HPDE6-E6E7 (cell line): ENCODE data around the gene CXXC5.

Experiments
- DNase-seq: peaks from one replicate; pipeline ENCODE4 v3.0.0; 2011; ENCODE audit warnings: missing footprints; ENCODE audit errors: extremely low spot score

Gene CXXC5

GRCh38 chr5:139680368-139681111, 32.4 kb downstream of the CXXC5 start:
- no peak for DNase-seq

- DNase-seq: no peak
Observed at GRCh38 chr5:139681112-139681458, 32.9 kb downstream of the CXXC5 start.

GRCh38 chr5:139681466-139681865, 33.3 kb downstream of the CXXC5 start:
- DNase-seq: no peak

DNA sequence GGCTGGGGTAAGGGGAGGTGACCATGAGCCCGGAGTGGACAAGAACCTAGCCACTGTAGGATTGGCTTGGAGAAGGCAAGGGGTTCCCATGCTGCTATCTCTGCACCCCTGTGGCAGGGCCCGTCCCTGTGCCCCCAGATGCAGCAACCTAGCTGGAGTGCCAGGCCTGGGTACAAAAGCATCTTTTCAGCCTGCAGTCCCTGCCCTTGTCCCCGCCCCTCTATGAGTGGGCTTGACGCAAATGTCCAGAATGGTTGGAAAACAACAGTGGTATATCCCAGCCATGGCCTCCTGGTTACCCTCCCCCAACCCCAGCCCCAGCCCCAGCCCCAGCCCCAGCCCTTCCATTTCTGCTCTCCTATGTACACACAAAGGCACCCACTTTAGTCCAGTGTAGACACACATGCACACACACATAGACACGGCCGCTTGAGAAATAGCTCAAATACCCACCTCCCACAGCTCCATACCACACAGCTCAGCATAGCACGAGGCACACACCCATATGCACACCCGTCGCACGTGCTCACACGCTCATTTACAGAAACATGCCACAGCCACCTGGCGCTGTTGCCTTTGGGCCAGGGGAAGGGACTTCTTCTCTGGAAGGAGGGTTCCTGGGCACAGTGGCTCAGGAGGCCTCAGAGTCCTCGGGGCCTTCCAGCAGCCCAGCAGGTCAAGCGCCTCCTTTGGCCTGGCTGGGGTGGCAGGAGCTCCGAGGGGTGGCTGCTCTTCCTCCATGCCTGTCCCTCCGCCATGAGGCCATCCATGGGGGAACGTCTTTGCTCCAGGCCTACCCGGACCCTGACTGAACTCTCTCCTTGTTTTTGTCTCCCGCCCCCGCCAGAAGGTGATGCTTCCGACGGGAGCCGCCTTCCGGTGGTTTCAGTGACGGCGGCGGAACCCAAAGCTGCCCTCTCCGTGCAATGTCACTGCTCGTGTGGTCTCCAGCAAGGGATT, 34.1 kb downstream of the CXXC5 start:
- DNase-seq: no peak

DNA sequence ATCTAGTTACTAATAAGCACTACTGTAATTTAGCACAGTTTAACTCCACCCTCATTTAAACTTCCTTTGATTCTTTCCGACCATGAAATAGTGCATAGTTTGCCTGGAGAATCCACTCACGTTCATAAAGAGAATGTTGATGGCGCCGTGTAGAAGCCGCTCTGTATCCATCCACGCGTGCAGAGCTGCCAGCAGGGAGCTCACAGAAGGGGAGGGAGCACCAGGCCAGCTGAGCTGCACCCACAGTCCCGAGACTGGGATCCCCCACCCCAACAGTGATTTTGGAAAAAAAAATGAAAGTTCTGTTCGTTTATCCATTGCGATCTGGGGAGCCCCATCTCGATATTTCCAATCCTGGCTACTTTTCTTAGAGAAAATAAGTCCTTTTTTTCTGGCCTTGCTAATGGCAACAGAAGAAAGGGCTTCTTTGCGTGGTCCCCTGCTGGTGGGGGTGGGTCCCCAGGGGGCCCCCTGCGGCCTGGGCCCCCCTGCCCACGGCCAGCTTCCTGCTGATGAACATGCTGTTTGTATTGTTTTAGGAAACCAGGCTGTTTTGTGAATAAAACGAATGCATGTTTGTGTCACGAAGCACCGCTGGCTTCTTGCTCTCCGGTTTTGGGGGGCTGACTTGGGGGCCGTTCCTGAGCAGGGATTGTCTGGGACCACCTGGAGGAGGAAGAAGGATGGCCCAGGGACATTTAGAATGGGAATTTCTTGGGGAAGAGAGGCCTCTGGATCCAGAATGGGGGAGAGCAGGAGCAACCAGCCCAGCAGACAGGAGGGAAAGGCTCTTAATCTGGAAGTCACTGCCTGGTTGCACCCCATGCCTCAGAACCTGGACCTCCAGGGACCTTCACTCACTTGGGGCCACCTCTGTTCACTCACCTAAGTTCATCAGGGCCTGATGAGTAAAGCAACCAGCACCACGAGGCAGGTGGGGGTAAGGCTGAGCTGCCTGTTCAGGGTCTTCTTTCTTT, 35.4 kb downstream of the CXXC5 start:
- DNase-seq: no peak

DNA sequence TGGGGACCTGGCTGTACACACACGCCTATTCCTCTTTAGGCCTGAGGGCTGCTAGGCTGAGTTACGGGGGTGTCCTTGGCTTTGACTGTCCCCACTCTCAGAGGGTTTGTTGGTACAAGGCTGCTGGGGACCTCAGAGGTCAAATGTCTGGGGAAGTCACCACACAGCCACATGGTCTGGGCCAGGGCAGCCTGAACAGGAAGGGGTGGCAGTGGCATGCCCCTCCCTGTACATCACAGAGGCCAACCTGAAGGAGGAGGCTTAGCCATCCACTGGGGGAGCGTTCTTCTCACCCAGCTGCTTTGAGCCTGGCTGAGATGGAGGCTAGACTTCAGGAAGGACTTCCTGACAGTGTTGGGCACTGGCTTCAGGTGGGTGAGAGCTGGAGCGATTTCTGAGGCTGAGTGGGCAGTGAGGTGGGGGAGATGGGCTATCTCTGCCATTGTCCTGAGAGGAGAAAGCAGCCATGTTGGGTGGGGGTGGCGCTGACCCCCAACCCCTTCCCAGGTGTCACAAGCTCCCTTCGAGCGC, 36.3 kb downstream of the CXXC5 start:
- DNase-seq: no peak

DNA sequence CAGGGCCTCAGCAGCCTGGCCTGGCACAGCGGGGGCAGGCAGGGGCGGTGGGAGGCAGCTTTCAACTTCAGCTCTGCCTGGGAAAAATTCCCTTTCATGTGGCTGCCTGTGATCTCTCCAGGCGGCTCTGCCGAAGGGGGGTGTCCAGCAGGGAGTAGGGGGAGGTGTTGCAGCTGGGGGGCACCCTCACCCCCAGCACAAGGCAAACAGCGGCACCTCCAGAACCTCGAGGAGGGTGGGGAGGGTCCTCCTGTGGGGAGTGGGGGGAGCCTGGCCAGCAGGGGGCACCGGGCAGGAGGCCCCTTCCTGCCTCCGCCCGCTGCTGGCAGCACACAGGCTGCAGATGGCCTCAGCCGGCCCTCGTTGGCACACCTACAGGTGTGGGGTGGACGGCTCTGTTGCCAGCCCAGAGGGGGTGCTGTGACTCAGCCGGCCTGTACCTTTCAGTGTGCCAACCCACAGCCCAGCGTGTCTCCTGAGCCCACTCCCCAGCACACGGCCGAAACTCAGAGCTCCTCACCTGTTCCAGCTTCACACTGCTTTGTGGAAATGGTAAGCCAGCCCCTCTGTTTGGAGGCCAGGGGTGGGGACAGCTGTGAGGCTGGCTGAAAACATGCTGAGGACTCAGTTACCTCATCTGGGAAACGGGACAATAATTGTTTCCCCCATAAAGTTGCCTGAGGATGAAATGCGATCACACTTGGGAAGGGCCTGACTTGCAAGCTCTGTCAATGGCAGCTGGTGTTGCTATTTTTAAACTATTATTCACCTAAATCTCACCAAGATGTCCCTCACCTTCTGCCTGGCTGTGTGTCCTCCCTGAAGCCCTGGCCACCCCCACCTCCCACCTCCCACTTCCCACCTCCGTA, 37.0 kb downstream of the CXXC5 start:
- DNase-seq: no peak

- DNase-seq: no peak
Observed at GRCh38 chr5:139685886-139686285, 37.7 kb downstream of the CXXC5 start.

DNA sequence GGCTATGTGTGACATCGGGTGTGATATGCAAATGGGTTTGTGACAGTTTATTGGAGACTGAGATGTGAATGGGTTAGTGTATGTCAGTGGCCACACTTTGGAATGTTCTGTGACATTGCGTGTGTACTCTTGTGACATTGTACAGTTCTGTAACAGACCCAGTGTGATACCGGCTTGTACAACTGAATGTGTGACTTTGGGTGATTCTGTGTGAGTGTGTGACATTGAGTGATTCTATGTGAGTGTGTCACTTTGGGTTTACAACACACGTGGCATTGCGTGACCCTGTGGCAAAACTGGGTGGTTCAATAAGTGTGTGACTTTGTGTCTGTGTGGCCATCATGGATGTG, 38.2 kb downstream of the CXXC5 start:
- DNase-seq: no peak

- no peak for DNase-seq
Observed at GRCh38 chr5:139686706-139687441, 38.7 kb downstream of the CXXC5 start.

GRCh38 chr5:139687656-139688055, 39.5 kb downstream of the CXXC5 start:
- DNase-seq: no peak

- no peak for DNase-seq
Observed at GRCh38 chr5:139688088-139688702, 40.0 kb downstream of the CXXC5 start.

GRCh38 chr5:139688751-139689372, 40.7 kb downstream of the CXXC5 start:
- DNase-seq: no peak

DNA sequence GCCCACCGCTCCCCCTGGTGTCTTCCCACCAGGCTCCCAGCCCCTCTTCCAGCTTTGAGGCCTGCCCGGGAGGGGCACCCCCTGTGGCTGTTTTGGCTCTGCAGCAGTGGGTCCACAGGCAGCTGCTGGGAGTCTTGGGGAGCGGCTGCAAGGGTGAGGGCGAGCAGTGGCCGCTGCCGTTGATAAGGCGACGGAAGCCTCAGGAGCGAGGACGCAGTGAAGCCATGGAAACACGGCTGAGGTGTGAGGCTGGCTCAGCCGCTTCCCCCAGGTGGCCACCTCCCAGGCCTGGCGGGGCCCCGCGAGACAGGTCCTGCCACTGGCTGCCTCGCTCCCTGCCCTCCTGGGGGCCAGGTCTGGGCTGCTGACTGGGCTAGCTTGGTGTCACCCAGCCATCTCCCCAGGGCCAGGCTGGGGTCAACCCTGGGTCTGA, 41.5 kb downstream of the CXXC5 start:
- no peak for DNase-seq

GRCh38 chr5:139690064-139690802, 42.1 kb downstream of the CXXC5 start:
- DNase-seq: no peak

- DNase-seq: no peak
Observed at GRCh38 chr5:139690803-139691629, 42.9 kb downstream of the CXXC5 start.

DNA sequence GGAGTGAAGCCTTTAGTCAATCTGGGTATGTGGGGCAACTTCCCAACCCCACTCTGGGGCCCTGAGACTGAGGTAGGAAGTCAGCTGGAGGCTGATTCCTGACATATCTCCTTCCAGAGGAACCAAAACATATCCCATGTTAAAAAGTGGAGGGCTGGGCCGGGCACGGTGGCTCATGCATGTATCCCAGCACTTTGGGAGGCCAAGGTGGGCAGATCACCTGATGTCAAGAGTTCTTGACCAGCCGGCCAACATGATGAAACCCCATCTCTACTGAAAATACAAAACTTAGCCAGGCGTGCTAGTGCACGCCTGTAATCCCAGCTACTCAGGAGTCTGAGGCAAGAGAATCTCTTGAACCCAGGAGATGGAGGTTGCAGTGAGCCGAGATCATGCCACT, 44.0 kb downstream of the CXXC5 start:
- no peak for DNase-seq
